DMS 273 treated with DMSO at 0.1 percent for 48 hours (cell line): ENCODE results near the gene TCEAL8.
"Not testable (repeated sequence)": the region's sequence is repeated elsewhere in the genome, so short reads cannot be mapped to it uniquely, and the experiment has no call there.

ENCODE experiments used
- DNase-seq: peaks from one replicate; lab custom pipeline; 2025; lab: John Stamatoyannopoulos, UW

The TCEAL8 gene

GRCh38 chrX:103254921-103255493, at the start of gene TCEAL8:
Gene TCEAL8, minus strand, starts transcription at chrX:103255155. Its CDS starts 1,176 bp downstream, at chrX:103253979.
- peak; percentile 61 for DNase-seq

GRCh38 chrX:103304705-103305104, 49.8 kb upstream of the TCEAL8 start:
- no peak for DNase-seq

DNA sequence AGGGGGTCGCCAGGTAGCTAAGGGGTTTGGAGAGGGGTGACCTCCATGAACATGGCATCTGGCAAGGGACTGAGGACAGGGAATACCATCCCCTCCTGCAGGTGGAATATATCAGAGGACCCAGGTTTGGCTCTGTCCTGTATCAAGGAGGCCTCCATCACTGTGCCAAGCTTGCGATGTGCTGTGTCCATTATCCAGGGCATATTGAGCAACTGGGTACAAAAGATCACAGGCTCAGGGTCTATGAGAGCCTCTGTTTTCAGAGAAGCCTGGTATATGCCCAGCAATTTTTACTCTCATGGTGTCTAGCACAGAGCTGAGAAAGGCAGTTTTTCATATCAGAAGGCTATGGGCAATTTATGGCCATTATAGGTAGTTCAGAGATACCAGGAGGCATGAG, 38.2 kb upstream of the TCEAL8 start:
- DNase-seq: no peak

GRCh38 chrX:103279624-103280023, 24.7 kb upstream of the TCEAL8 start:
- no peak for DNase-seq

- no peak for DNase-seq
Measured at GRCh38 chrX:103276581-103277002, 21.6 kb upstream of the TCEAL8 start, which contains the start of gene TCEAL5. Gene TCEAL5, minus strand, starts transcription at chrX:103276750. Its CDS starts 2,187 bp downstream, at chrX:103274563.

DNA sequence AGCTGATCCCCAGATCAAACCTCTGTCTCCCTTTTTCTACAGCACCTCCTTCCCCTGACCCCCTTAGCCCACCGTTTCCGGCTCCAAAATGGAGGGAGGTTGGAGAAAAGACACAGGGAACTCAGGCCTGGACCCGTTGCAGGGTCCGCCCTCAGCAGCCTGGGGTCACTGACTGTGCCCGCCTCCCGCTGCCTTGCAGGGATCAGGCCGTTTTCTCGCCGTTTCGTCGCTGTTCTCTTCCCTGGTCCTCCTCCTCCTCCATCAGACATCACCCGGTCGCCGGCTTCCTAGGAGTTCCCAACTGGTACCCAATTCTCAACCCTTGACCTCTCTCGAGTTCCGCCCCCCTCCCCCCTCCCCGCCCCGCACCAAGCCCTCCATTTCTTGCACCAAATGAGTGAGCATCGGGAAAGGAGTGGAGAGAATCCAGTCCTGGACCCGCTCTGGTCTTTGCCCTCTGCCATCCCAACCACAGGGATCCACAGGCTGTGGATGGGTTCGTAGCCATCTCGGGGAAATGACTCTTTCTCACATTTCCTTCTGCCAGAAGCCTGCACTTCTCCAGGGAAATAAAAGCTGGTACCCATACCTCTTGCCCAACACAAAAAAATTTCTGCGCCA, 21.1 kb upstream of the TCEAL8 start:
- no peak for DNase-seq

- DNase-seq: no peak
Measured at GRCh38 chrX:103274284-103274683, 19.3 kb upstream of the TCEAL8 start.

DNA sequence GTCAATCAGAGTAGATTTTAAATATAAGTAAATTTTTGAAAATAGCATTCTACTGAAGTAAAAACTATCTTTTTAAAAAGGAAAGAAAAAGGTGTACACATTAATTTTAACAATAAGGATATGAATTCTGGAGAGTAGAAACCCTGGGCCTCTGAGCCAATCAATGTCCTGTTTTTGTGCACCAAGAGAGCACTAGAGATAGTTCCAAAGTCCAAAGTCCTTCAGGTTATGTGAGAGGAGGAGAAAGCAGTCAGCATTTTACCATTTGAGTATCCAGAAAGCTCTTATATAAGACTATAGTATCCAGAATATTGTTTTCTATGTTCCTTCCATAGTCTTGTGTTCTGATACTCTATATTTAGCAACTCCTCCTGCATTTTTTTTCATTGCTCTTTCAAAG, 3.3 kb upstream of the TCEAL8 start:
- no peak for DNase-seq

GRCh38 chrX:103256651-103257050, 1.7 kb upstream of the TCEAL8 start:
- DNase-seq: no peak

GRCh38 chrX:103254171-103254824, 657 bp downstream of the TCEAL8 start:
- no peak for DNase-seq

DNA sequence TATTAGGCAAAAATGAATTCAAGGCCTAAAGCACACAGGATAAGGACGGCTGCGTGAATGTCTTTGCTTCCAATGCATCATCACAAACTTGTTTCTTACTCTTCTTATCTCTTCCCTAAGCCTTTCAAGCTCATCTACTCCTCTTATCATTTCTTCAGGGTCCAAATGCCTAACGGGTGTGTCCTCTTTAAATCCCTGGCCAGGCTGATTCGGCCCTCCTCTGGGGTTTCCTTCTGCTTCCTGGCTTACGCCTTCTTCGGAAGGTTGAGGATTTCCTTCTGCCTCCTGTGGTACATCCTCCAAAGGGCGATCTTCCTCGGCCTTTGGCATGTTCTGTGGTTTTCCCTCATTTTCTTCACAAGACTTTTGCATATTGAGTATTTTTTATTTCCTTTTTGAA, 1.3 kb downstream of the TCEAL8 start:
- no peak for DNase-seq

GRCh38 chrX:103250977-103251376, 4.0 kb downstream of the TCEAL8 start:
- no peak for DNase-seq

DNA sequence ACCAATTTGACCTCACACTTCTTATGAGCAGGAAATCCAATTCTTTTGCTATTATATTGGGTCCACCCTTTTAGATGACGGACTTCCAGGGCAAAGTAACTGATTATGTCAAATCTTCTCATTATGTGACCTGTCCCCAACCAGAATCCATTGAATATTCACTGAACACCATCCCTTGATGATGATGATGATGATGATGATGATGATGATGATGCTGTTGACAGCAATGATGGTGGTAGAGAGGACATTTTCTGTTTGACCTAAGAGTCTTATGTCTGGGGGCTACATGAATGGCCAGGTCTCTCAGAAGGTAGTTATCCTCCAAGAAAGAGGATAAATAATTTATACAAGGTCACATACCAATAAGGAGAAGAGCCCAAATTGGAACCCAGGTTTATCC, 5.2 kb downstream of the TCEAL8 start:
- DNase-seq: no peak

DNA sequence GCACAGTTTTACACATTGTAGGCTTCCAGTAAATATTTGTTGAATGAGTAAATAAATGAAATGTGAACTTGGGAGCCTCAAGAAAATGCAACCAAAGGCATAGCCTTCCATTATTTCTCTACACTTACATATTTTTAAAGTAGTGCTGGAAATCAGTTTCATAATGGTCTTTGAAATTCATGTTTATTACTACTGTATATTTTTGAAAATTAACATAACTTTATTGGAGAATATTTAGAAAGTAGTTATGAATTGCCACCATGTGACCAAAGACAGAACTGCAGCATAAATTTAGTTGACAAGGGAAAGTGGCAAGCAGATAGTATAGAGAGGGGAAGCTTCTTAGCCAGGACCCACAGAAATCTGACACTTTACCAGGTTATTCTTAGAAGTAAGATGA, 6.4 kb downstream of the TCEAL8 start:
- no peak for DNase-seq

GRCh38 chrX:103240155-103240554, 14.8 kb downstream of the TCEAL8 start:
- no peak for DNase-seq

- DNase-seq: no peak
Measured at GRCh38 chrX:103236296-103236695, 18.7 kb downstream of the TCEAL8 start.

DNA sequence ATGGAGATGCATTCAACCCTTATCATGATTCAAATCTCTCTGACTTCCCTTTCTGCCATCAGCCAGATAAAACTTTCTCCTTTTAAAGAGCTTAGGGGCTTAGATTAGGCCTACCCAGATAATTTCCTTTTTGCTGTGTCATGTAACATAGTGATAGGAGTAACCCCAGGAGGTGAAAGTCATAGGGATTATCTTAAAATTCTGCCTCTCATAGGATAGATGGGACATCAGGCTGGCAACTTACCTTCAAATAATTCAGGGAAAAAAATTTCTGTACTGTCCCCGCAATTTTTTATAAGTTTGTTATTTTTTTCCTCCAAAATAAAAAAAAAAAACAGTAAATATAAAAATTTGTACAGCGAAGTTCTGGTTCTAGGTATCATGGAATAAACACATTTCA, 19.3 kb downstream of the TCEAL8 start:
- not testable (repeated sequence) for DNase-seq

- no peak for DNase-seq
Measured at GRCh38 chrX:103234869-103235268, 20.1 kb downstream of the TCEAL8 start.

DNA sequence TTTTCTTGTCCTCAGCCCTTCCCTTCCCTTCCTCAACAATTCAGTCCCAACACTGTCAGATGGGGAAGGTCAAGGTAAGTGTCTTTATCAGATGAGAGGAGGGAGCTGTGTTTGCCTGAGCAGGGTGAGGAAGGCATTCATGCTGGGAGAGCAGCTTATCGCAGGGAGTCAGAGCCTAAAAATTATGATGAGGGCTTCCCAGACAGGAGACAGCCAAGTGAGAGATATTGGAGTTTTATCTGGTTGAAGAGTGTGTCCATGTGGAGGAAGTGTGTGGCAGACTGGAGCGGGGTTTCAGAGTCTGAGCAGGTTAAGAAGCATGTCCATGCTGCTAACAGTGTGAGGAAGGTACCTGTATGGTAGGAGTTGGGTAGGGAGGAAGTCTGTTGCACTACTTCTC, 21.7 kb downstream of the TCEAL8 start:
- DNase-seq: no peak

DNA sequence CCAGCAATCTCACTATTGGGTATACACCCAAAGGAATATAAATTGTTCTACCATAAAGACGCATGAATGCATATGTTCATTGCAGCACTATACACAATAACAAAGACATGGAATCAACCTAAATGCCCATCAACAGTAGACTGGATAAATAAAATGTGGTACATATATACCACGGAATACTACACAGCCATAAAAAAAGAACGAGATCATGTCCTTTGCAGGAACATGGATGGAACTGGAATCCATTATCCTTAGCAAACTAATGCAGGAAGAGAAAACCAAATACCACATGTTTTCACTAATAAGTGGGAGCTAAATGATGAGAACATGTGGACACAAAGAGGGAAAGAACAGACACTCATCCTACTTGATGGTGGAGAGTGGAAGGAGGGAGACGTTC, 29.0 kb downstream of the TCEAL8 start:
- not testable (repeated sequence) for DNase-seq

GRCh38 chrX:103220511-103221323, 34.2 kb downstream of the TCEAL8 start:
- no peak for DNase-seq

- DNase-seq: no peak
Measured at GRCh38 chrX:103215425-103215991, 39.4 kb downstream of the TCEAL8 start.
